ENCODE results near the gene CRKL.
"Not testable (repeated sequence)": the region's sequence is repeated elsewhere in the genome, so short reads cannot be mapped to it uniquely, and the experiment has no call there.

The CRKL gene

DNA sequence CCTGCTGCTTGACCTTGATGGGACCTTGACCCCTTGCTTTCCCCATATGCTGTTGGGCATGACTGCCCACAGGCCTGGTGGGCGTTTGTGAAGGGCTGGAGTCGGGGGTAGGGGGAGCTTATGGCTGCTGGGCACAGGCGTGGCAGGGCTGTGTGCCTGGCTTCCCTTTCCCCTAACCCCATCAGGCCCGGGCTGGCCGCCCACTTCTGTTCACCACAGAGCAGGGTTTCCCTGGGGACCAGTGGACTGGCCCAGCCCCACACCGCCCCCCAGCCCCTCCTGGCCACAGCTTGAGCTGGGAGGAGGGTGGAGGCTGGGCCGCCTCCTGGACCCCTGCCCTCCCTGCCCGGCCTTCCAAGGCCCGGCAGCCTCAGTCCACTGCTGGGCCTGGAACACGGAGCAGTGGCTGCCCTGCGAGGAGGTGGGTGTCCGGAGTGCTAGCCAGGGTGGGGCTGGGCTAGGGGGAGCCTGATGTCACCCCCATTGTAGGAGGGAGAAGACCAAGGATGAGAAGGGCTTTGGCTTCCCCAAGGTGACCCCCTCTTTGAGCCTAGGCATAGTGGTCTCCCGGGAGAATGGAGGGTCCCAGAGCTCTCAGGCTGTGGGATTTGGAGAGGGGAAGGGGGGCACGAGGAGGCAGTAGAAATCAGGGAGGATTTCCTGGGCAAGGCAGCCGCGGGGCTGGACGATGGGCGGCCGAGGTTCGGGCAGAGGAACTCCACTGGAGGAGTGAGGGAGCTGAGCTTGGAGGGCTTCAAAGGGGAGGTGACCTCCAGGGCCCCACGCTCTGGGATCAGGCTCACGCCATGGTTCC, 49.9 kb downstream of the CRKL start, which contains the start of gene AIFM3:
TSS of gene AIFM3 (plus strand) at position 373 of the 814 bp plus-strand sequence. CDS start 690 bp downstream, outside the sequence.
- no peak for DNase-seq (ENCODE audit: low read depth in 2 of 2)

DNA sequence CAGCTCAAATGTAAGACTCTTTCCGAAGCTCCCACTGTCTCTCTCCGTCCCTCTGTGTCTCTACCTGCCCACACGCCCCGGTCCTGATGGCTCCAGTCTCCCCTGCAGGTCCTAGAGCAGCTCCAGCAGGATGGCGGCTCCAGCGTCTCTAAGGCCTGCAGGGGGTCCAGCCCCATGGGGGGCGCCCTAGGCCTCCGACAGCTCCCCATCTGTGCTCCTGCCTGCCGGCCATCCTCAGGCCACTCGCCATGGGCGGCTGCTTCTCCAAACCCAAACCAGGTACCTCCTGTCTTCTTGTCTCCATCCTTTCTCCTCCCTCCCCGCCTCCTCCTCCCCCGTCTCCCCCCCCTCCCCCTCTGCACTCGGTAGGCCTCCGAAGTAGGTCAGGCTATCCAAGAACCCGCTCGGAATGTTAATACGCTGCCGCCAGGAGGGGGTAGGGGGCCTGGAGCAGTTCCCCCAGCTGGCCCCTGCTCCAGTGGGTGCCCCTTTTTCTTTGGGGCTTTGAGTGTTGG, 50.5 kb downstream of the CRKL start:
- DNase-seq (ENCODE audit: low read depth in 2 of 2), result no peak

DNA sequence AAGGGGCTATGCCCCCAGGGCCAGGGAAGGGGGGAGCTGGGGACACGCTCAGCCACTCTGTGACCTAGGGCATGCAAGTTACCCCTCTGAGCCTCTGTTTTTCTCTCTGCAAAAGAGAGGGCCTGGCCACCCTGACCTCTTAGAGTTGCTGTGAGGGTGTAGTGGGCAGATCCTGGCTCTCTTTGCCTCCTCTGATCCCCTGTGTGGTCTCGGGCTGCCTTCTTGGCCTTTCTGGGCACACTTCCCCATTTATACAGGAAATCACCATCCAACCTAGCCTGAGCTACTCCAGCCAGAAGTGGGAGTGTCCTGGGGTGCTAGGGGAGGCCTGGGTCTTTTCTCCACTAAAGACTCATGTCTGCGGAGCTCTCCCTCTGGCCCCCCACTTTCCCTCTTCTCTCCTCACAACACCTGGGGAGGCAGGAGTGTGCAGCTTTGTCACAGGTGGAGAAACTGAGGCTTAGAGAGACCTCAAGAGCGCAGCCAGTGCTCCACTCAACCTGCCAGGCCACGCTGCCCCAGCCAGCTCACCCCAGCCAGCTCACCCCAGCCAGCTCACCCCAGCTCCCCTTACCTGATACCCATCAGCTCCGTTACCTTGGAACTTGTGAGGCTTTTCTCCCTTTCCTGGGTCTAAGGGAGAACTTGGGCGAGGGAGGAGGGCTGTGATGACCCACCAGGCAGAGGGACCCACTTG, 51.2 kb downstream of the CRKL start:
- no peak for DNase-seq (ENCODE audit: low read depth in 2 of 2)

DNA sequence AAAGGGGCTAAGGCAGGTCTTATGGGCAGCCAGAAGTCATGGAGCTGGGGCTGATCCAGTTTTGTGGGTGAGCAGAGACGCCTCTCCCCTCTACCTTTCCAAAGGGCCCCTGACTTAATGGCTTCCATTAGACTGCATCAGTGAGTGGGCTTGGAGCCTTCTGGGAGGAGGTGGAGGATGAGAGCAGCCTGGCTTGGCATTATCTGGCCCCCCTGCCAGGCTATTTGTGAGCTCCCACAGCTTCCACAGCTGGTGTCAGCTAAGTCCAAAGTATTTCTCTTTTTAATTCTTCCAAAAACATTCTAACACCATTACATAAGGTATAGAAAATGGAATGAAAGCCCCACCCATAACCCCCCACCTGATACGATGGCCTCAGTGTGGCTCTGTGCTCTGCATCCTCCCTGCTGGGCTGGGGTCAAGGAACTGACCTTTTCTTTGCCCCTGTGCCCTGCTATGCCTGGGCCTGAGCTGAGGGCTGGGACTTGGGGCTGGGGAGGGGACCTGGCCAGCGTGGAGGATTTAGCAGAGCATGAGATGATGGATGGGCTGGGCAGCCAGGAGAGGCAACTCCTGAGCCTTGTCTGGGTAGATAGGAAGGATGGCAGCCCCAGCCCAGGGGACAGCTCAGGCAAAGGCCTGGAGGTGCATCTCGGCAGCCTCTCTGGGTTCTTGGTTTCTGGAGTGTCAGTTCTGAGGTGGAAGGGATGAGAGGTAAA, 53.9 kb downstream of the CRKL start:
- no peak for DNase-seq (ENCODE audit: low read depth in 2 of 2)

- DNase-seq (ENCODE audit: low read depth in 2 of 2), result not testable (repeated sequence)
These were observed 54.9 kb downstream of the CRKL start for GRCh38 chr22:20972014-20972694.

- no peak for DNase-seq (ENCODE audit: low read depth in 2 of 2)
These were observed 55.8 kb downstream of the CRKL start for GRCh38 chr22:20972933-20973577.

DNA sequence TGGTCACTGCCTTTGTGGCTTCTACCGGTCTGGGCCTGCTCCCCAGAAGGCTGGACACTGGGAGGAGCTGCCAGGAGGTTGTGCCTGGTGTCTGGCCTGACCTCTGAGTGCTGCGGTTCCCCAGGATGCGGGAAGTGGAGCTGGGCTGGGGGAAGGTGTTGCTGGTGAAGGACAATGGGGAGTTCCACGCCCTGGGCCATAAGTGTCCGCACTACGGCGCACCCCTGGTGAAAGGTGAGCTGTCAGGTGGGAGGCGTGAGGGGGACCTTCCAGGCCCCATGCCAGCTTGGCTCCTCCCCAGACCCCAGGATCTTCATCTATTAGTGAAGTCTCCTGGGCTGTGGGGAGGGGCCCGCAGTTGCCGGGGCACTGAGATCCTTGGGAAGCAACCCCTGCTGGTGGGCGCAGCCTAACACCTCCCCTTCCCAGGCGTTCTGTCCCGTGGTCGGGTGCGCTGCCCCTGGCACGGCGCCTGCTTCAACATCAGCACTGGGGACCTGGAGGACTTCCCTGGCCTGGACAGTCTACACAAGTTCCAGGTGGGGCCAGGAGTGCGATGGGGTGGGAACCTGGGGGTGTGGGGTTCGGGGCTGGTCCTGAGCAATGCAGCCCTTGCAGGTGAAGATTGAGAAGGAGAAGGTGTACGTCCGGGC, 56.6 kb downstream of the CRKL start:
- no peak for DNase-seq (ENCODE audit: low read depth in 2 of 2)

- DNase-seq (ENCODE audit: low read depth in 2 of 2), result no peak
These were observed 57.2 kb downstream of the CRKL start for GRCh38 chr22:20974336-20974955.

DNA sequence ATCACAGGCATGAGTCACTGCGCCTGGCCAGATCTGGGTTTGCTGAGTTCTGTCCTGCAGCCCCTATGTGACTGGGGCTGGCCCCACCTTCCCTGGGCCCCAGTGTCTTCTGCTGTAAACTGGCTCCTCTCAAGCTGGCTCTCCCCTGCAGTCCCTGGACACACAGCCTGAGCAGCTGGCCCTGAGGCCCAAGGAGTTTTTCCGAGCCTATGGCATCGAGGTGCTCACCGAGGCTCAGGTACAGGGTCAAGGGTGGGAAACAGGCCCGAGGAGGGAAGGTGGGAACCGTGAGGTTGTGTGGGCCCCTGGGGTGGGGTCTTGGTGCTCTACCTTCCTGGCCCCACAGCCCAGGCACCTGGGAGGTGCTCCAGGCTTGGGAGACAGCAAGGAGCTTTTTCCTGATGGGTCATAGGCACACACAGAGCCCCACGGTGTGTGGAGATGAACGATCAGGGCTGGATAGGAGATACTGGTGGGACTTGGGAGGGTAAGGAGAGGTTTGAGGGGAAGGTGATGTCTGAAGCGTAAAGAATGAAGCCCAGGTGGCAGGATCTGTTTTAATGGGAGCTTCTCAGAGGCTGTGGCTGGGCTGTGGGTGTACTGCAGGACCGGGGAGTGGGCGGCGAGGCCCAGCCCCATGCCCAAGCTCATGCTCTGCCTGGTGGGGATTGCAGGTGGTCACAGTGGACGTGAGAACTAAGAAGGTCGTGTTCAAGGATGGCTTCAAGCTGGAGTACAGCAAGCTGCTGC, 58.5 kb downstream of the CRKL start:
- no peak for DNase-seq (ENCODE audit: low read depth in 2 of 2)

DNA sequence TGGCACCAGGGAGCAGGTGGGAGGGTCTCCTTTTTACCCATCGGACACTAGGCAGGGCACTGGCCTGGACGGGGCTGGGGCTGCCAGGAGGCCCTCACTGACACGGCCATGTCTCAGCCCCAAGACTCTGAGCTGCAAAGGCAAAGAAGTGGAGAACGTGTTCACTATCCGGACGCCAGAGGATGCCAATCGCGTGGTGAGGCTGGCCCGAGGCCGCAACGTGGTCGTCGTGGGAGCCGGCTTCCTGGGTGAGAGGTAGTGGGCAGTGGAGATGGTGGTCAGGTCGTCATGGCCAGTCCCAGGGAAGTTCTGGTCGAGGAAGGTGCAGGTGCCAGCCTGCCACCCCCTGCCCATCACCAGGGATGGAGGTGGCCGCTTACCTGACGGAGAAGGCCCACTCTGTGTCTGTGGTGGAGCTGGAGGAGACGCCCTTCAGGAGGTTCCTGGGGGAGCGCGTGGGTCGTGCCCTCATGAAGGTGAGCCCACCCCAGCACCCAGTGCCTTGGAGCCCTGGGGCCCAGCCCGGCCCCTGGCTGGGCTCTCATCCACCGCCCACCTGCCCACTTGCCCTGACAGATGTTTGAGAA, 59.2 kb downstream of the CRKL start:
- DNase-seq (ENCODE audit: low read depth in 2 of 2), result no peak

DNA sequence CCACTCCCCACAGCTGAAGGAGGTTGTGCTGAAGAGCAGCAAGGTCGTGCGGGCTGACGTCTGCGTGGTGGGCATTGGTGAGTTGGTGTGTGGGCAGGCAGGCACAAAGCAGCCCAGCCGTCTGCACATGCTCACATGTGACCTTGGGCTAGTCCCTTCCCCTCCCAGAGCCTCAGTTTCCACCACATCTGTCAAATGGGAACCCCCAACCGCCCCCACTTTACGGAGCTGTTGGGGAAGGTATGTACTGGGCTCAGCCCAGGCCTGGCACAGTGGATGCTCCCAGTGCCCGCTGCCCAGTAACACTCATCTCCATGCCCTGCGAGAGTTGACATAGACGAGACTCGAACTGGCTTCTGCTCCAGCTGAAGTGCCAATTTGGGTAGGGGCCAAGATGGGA, 59.8 kb downstream of the CRKL start:
- DNase-seq (ENCODE audit: low read depth in 2 of 2), result no peak

DNA sequence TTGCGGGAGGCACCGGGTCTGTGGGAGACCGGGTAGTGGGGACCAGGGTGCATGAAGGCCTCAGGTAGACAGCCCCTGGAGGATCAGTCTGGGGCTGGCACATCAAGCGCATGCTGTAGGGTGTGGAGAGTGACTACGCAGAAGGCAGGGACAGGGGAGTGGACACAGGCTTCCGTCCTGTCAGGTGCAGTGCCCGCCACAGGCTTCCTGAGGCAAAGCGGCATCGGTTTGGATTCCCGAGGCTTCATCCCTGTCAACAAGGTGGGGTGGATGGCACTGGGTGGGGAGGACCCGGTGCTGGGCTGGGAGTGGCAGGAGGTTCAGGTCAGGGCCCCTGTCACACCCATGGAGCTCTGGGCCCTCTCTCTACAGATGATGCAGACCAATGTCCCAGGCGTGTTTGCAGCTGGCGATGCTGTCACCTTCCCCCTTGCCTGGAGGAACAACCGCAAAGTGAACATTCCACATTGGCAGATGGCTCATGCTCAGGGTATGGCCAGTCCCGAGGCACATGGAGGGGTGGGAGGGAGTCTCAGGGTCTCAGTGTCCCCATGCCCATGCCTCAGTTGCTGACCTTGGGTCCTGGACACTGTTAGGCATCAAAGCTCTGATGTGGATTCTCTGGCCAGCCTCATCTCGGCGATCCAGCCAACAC, 60.4 kb downstream of the CRKL start:
- DNase-seq (ENCODE audit: low read depth in 2 of 2), result no peak

DNA sequence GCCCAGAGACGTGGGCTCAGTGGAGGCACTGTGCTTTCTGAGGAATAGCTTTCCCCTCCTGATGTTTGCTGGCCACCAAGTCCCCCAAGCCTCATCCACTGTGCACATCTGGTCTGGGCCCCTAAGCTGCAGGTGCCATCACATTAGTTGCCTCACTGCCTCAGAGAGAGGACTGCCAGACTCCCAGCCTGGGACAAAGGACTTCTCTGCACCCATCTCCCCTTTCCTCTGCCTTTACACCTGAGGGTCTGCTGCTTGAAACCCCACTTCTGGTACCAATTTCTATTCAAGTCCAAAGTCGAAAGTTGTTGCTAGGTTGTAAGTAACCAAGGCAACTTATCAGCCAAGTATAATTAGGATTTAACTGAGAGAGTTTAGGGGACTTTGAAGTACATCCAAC, 61.2 kb downstream of the CRKL start:
- no peak for DNase-seq (ENCODE audit: low read depth in 2 of 2)

DNA sequence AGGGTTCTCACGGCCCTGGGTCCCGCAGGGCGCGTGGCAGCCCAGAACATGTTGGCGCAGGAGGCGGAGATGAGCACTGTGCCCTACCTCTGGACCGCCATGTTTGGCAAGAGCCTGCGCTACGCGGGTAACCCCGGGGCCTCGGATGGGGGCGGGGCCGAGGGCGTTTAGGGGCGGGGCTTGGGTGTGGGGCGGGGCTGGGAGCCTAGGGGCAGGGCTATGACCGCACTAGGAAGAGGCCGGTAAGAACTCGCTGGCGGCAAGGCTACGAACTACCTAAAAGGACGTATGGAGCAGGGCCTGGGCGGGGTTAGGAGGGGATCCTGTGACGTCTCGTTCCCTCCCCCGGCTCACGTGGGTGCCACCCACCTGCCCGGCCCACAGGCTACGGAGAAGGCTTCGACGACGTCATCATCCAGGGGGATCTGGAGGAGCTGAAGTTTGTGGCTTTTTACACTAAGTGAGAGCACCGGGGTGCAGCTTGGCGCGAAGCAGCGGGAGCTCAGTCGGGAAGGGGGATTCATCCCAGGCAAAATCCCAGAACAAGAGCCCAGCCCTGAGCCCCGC, 62.1 kb downstream of the CRKL start:
- peak; percentile 44 to 66 for DNase-seq (ENCODE audit: low read depth in 2 of 2)

DNA sequence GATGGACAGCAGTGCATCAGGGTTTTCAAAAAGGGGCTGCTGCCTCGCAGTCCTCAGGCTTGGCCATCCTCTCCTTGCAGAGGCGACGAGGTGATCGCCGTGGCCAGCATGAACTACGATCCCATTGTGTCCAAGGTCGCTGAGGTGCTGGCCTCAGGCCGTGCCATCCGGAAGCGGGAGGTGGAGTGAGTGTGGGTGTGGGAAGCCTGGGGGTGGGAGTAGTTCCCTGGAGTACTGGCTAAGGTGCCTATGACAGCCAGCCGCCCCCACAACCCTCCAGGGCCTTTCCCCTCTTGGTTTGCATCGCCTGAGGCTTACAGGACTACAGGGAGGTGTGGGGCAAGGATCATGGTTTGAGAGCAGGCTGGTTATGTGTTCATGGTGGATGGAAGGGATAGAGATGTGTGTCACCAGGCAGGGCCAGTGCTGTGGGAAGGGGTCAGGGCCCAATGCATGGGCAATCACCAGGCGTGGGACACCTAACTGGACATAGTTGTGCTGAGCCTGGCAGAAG, 62.8 kb downstream of the CRKL start:
- DNase-seq (ENCODE audit: low read depth in 2 of 2), result no peak

DNA sequence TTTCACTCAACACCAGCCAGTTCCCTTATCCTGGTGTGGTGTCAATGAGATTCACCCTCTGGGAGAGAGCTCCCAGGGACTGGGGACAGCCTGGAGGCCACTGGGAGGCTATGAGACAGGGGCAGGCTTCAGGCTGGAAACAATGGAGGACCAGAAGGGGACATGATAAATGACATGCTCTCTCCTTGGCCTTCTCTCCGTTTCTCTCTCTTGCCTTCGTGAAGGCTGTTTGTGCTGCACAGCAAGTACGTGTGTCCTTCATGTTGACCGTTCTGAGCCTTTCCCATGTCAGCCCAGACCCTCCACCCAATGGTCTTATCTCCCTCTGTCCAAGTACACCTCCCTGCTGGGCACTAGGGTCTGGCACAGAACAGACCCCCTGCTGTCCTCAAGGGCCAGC, 63.3 kb downstream of the CRKL start:
- no peak for DNase-seq (ENCODE audit: low read depth in 2 of 2)

- DNase-seq (ENCODE audit: low read depth in 2 of 2), result no peak
These were observed 63.9 kb downstream of the CRKL start for GRCh38 chr22:20980938-20981722.

All from stimulated activated CD8-positive, alpha-beta memory T cell treated with anti-CD3 and anti-CD28 coated beads, Interleukin-15, amount 100 ng/mL, for 48 hours (primary cell).